ENCODE data around the gene C1QTNF1.

- no peak for TF ChIP-seq CTCF (IDR thresholded peaks at IDR 0.05 in 2 of 3, conservative IDR thresholded peaks at IDR 0.05 in 1 of 3; ENCODE audit: borderline replicate concordance in 1 of 3, insufficient read depth in 1 of 3, low read depth in 2 of 3, low read length in 2 of 3)
- TF ChIP-seq SP1 (IDR thresholded peaks at IDR 0.05; ENCODE audit: low read depth), result no peak
- no peak for TF ChIP-seq ZNF274 (IDR thresholded peaks at IDR 0.05; ENCODE audit: low read depth, low read length)
- no peak for TF ChIP-seq SRF (IDR thresholded peaks at IDR 0.05; ENCODE audit: low read depth)
- no peak for TF ChIP-seq POLR2A (IDR thresholded peaks at IDR 0.05; ENCODE audit: borderline replicate concordance, extremely low read depth, insufficient read depth, insufficient read length)
- no peak for TF ChIP-seq CEBPB (IDR thresholded peaks at IDR 0.05; ENCODE audit: low read depth)
- no peak for TF ChIP-seq POLR2AphosphoS5 (IDR thresholded peaks at IDR 0.05; ENCODE audit: low read depth, low read length)
- no peak for TF ChIP-seq REST (IDR thresholded peaks at IDR 0.05; ENCODE audit: low read depth)
- TF ChIP-seq EZH2phosphoT487 (IDR thresholded peaks at IDR 0.05; ENCODE audit: borderline replicate concordance), result no peak
- no peak for TF ChIP-seq YY1 (IDR thresholded peaks at IDR 0.05; ENCODE audit: extremely low read depth, insufficient replicate concordance, low read depth, low read length)
- no peak for TF ChIP-seq FOSL1 (IDR thresholded peaks at IDR 0.05; ENCODE audit: low read depth)
- TF ChIP-seq RAD21 (IDR thresholded peaks at IDR 0.05; ENCODE audit: low read depth), result no peak
- TF ChIP-seq EZH2 (IDR thresholded peaks at IDR 0.05), result no peak
Measured at GRCh38 chr17:79094261-79094660, 70.3 kb downstream of the C1QTNF1 start.

Measured in HCT116 (cell line).